ENCODE results near the gene CCL27. TPM values are rescaled to one million over a fixed set of nuclear protein-coding genes. Genes with fewer than 3 reads are reported as not detected.

CCL27 gene
- total and polyA plus RNA-seq, 8 donors, result 0.49 to 1.6 (median 0.77) TPM; not detected in 1

- ATAC-seq (peak; percentile 46), DNase-seq (peak in 2 of 4 donors; percentile 67 to 71)
- Histone ChIP-seq H3K36me3 (peaks cover 0 to 9% of the 10 kb centered on the region in 2 donors), H3K27ac (no peak overlapping the region), H3K9me3 (no peaks in the 10 kb centered on the region), H3K4me3 (no peak overlapping the region), H3K4me1 (peaks cover 11 to 31% of the 10 kb centered on the region in 2 donors), H3K27me3 (peaks cover 12 to 23% of the 10 kb centered on the region in 2 donors)
- TF ChIP-seq CTCF (IDR thresholded peaks at IDR 0.05), result peak; percentile 80 to 84
- intact Hi-C loops (cut with DNase I), result no loop called here
Measured at GRCh38 chr9:34633851-34634550, 28.5 kb downstream of the CCL27 start.

GRCh38 chr9:34633166-34633565 lies 29.3 kb downstream of the CCL27 start:
- Histone ChIP-seq H3K4me1 (peaks cover 5 to 35% of the 10 kb centered on the region in 2 donors), H3K9me3 (no peaks in the 10 kb centered on the region), H3K27me3 (peaks cover 19 to 31% of the 10 kb centered on the region in 2 donors), H3K4me3 (no peak overlapping the region), H3K27ac (no peak overlapping the region), H3K36me3 (peaks cover 0 to 9% of the 10 kb centered on the region in 2 donors)
- intact Hi-C loops (cut with DNase I), result no loop called here
- no peak for DNase-seq
- no peak for TF ChIP-seq CTCF (IDR thresholded peaks at IDR 0.05)
- no peak for ATAC-seq

GRCh38 chr9:34630402-34631154 lies 31.9 kb downstream of the CCL27 start:
- H3K27me3 ChIP-seq, result peaks cover 43 to 57% of the 10 kb centered on the region in 2 donors
- intact Hi-C loops (cut with DNase I), result no loop called here

GRCh38 chr9:34629491-34629808 lies 33.0 kb downstream of the CCL27 start:
- Histone ChIP-seq H3K4me1 (peaks cover 0 to 15% of the 10 kb centered on the region in 2 donors), H3K36me3 (no peaks in the 10 kb centered on the region), H3K9me3 (no peaks in the 10 kb centered on the region), H3K27ac (no peak overlapping the region), H3K27me3 (peaks cover 54 to 69% of the 10 kb centered on the region in 2 donors), H3K4me3 (no peak overlapping the region)
- ATAC-seq (no peak), DNase-seq (no peak)
- TF ChIP-seq CTCF (IDR thresholded peaks at IDR 0.05), result no peak
- intact Hi-C loops (cut with DNase I), result no loop called here

More at GRCh38 chr9:34630402-34631154, 31.9 kb downstream of the CCL27 start:
- Histone ChIP-seq H3K9me3 (no peaks in the 10 kb centered on the region), H3K4me3 (no peak overlapping the region), H3K27ac (no peak overlapping the region), H3K4me1 (peaks cover 0 to 15% of the 10 kb centered on the region in 2 donors), H3K36me3 (peaks cover 0 to 8% of the 10 kb centered on the region in 2 donors)
- DNase-seq (no peak), ATAC-seq (no peak)
- TF ChIP-seq CTCF (IDR thresholded peaks at IDR 0.05), result no peak

All from left lung (tissue), 10 donors.